HL-60 (cell line): ENCODE results near the gene OSBPL5.

Source experiments
- DNase-seq, 2 experiments: peaks; one replicate each; pipeline ENCODE4 v3.0.0-alpha.2; 2010 to 2020; ENCODE audit warnings: low read depth in 1 of 2, low spot score in 1 of 2
- H3K27ac ChIP-seq: fragments of 250-450 bp; sonication (Bioruptor Pico); replicated peaks from 2 replicates; pipeline ENCODE4 v1.5.1; 2020; ENCODE audit warnings: mild to moderate bottlenecking, moderate library complexity
- H3K27me3 ChIP-seq: fragments of 250-450 bp; sonication (Bioruptor Pico); 2 replicates; pipeline ENCODE4 v1.5.1; 2021; ENCODE audit warnings: mild to moderate bottlenecking, moderate library complexity; ENCODE audit not compliant: insufficient read depth, poor library complexity, severe bottlenecking
- H3K4me3 ChIP-seq: replicated peaks from 2 replicates; pipeline ENCODE4 v1.5.1; 2011; ENCODE audit warnings: mild to moderate bottlenecking, control low read depth, low read length; ENCODE audit not compliant: insufficient read depth
- CTCF ChIP-seq: IDR thresholded peaks from one replicate; pipeline ENCODE4 v1.5.1; 2011; ENCODE audit warnings: low read length, control low read depth, inconsistent platforms; ENCODE audit not compliant: insufficient read depth
- GABPA ChIP-seq: IDR thresholded peaks from 2 replicates; pipeline ENCODE4 v1.6.1; 2012; ENCODE audit warnings: low read depth
- POLR2AphosphoS5 ChIP-seq: IDR thresholded peaks from 2 replicates; pipeline ENCODE4 v1.6.1; 2012; ENCODE audit warnings: low read depth
- REST ChIP-seq: IDR thresholded peaks from 2 replicates; pipeline ENCODE4 v1.6.1; 2012; ENCODE audit warnings: low read depth; ENCODE audit not compliant: insufficient replicate concordance
- SPI1 ChIP-seq: IDR thresholded peaks from 2 replicates; pipeline ENCODE4 v1.6.1; 2012; ENCODE audit warnings: low read depth, mild to moderate bottlenecking, borderline replicate concordance

Gene OSBPL5

GRCh38 chr11:3087821-3088800 lies 77.0 kb downstream of the OSBPL5 start:
- DNase-seq = no peak
- Histone ChIP-seq H3K4me3 (no peak overlapping the region), H3K27ac (no peak overlapping the region), H3K27me3 (no peaks in the 10 kb centered on the region)
- no peak for TF ChIP-seq CTCF
- TF ChIP-seq GABPA = no peak
- TF ChIP-seq REST = no peak
- TF ChIP-seq POLR2AphosphoS5 = no peak
- no peak for TF ChIP-seq SPI1

GRCh38 chr11:3087373-3087772 lies 77.7 kb downstream of the OSBPL5 start:
- Histone ChIP-seq H3K27me3 (no peaks in the 10 kb centered on the region), H3K27ac (no peak overlapping the region), H3K4me3 (no peak overlapping the region)
- no peak for TF ChIP-seq POLR2AphosphoS5
- no peak for TF ChIP-seq CTCF
- no peak for TF ChIP-seq GABPA
- TF ChIP-seq REST = no peak
- no peak for TF ChIP-seq SPI1
- no peak for DNase-seq

- no peak for DNase-seq
- Histone ChIP-seq H3K27ac (no peak overlapping the region), H3K4me3 (no peak overlapping the region), H3K27me3 (no peaks in the 10 kb centered on the region)
- TF ChIP-seq POLR2AphosphoS5 (peak; percentile 28; the same call in 1 of the 2 replicates), SPI1 (no peak)
Observed at GRCh38 chr11:3086671-3087150, 78.4 kb downstream of the OSBPL5 start.

GRCh38 chr11:3086114-3086513 lies 79.0 kb downstream of the OSBPL5 start:
- DNase-seq = no peak
- TF ChIP-seq GABPA = no peak
- no peak for TF ChIP-seq CTCF
- no peak for TF ChIP-seq SPI1
- no peak for TF ChIP-seq REST
- TF ChIP-seq POLR2AphosphoS5 = no peak

More at GRCh38 chr11:3086114-3086513, 79.0 kb downstream of the OSBPL5 start:
- no peak overlapping the region for H3K4me3 ChIP-seq
- H3K27me3 ChIP-seq = no peaks in the 10 kb centered on the region
- no peak overlapping the region for H3K27ac ChIP-seq
